ENCODE data around the gene UBE2D1. TPM values are rescaled to one million over a fixed set of nuclear protein-coding genes. Genes with fewer than 3 reads are reported as not detected.

UBE2D1 gene
- total and polyA plus RNA-seq, 2 of the 13 experiments (the other 11 are each of a cell fraction or from before 2014, with no cell fraction given), result 6.2 to 13.8 TPM

- TF ChIP-seq EP300 (IDR thresholded peaks at IDR 0.05; ENCODE audit: low read depth in 2 of 2, low read length in 2 of 2), result peak in 1 of 2 experiments; percentile 42; a peak in 1 of 4 replicates
- TF ChIP-seq EP300 (CRISPR knock-in tag; IDR thresholded peaks at IDR 0.05; ENCODE audit: borderline replicate concordance), result no peak
- peak; percentile 49; the same call in 1 of the 2 replicates for TF ChIP-seq NFE2L2 (IDR thresholded peaks at IDR 0.05; ENCODE audit: low read length)
- TF ChIP-seq MED8 (CRISPR knock-in tag; IDR thresholded peaks at IDR 0.05; ENCODE audit: insufficient replicate concordance), result no peak
- no peak for TF ChIP-seq ZNF772 (CRISPR knock-in tag; IDR thresholded peaks at IDR 0.05)
- peak; percentile 49; the same call in 1 of the 2 replicates for TF ChIP-seq BCL6 (CRISPR knock-in tag; IDR thresholded peaks at IDR 0.05)
- no peak for TF ChIP-seq ZBTB2 (CRISPR knock-in tag; IDR thresholded peaks at IDR 0.05; ENCODE audit: low read depth)
- peak; percentile 31; the same call in 1 of the 2 replicates for TF ChIP-seq NFE2 (CRISPR knock-in tag; IDR thresholded peaks at IDR 0.05)
- TF ChIP-seq SAP130 (CRISPR knock-in tag; IDR thresholded peaks at IDR 0.05; ENCODE audit: low read depth), result peak; percentile 25; the same call in 1 of the 2 replicates
- no peak for TF ChIP-seq DNMT1 (CRISPR knock-in tag; IDR thresholded peaks at IDR 0.05)
Observed at GRCh38 chr10:58350619-58351323, 16.0 kb downstream of the UBE2D1 start (continued).

All from HepG2 (cell line).